Embryonic facial prominence (tissue), 1 donor: ENCODE measurements around the gene UBE2H.
"Not testable (repeated sequence)": the region's sequence is repeated elsewhere in the genome, so short reads cannot be mapped to it uniquely, and the experiment has no call there.

Source experiments
- DNase-seq: peaks from one replicate; pipeline ENCODE4 v3.0.0-alpha.2; 2016; ENCODE audit errors: extremely low spot score

Gene UBE2H

GRCh38 chr7:129952653-129953560 is at the start of gene UBE2H:
Gene UBE2H (minus strand): TSS chr7:129952960. CDS start chr7:129952555, 405 bp downstream.
- DNase-seq = peak; percentile 89

- no peak for DNase-seq
Observed at GRCh38 chr7:129998446-129998845, 45.7 kb upstream of the UBE2H start.

- DNase-seq = no peak
Observed at GRCh38 chr7:129997285-129997684, 44.5 kb upstream of the UBE2H start.

GRCh38 chr7:129993275-129993674 is 40.5 kb upstream of the UBE2H start:
- no peak for DNase-seq

GRCh38 chr7:129990403-129991192 is 37.8 kb upstream of the UBE2H start:
- no peak for DNase-seq

GRCh38 chr7:129989466-129989865 is 36.7 kb upstream of the UBE2H start:
- no peak for DNase-seq

GRCh38 chr7:129986600-129986999 is 33.8 kb upstream of the UBE2H start:
- DNase-seq = no peak

GRCh38 chr7:129980667-129981066 is 27.9 kb upstream of the UBE2H start:
- no peak for DNase-seq

GRCh38 chr7:129975309-129975708 is 22.5 kb upstream of the UBE2H start:
- DNase-seq = no peak

- DNase-seq = no peak
Observed at GRCh38 chr7:129970816-129971215, 18.1 kb upstream of the UBE2H start.

GRCh38 chr7:129969881-129970446 is 17.2 kb upstream of the UBE2H start:
- DNase-seq = no peak

GRCh38 chr7:129968592-129969383 is 16.0 kb upstream of the UBE2H start:
- no peak for DNase-seq

GRCh38 chr7:129960204-129960475 is 7.4 kb upstream of the UBE2H start:
- DNase-seq = not testable (repeated sequence)

GRCh38 chr7:129959471-129960203 is 6.9 kb upstream of the UBE2H start:
- DNase-seq = no peak

- no peak for DNase-seq
Observed at GRCh38 chr7:129958643-129959470, 6.1 kb upstream of the UBE2H start.

- no peak for DNase-seq
Observed at GRCh38 chr7:129955993-129956543, 3.3 kb upstream of the UBE2H start.

GRCh38 chr7:129952086-129952652 is 591 bp downstream of the UBE2H start:
- no peak for DNase-seq

GRCh38 chr7:129951226-129952085 is 1.3 kb downstream of the UBE2H start:
- no peak for DNase-seq

GRCh38 chr7:129950933-129951225 is 1.9 kb downstream of the UBE2H start:
- no peak for DNase-seq
